Gastroesophageal sphincter (tissue), 4 donors: ENCODE data around the gene TTLL5. TPM values are rescaled to one million over a fixed set of nuclear protein-coding genes. Genes with fewer than 3 reads are reported as not detected.

ENCODE experiments used
- ATAC-seq: fragments of 150-250 bp; one replicate; pipeline ENCODE4 v1.9.1; 2016; ENCODE audit warnings: mild to moderate bottlenecking, moderate library complexity
- H3K27ac ChIP-seq, 4 donors: fragments of 200-600 bp; sonication (generic) in 3 of 4; 1 replicate in 3 of 4; 2 replicates in 1 of 4; pipeline ENCODE4 v1.5.1; 2016 to 2019
- H3K27me3 ChIP-seq: fragments of 200-600 bp; sonication (generic); one replicate; pipeline ENCODE4 v1.5.1; 2019
- H3K36me3 ChIP-seq, 2 donors: fragments of 200-600 bp; sonication (generic); one replicate each; pipeline ENCODE4 v1.5.1; 2019; ENCODE audit warnings: control low read depth in 1 of 2
- H3K4me1 ChIP-seq, 3 donors: fragments of 200-600 bp; sonication (generic); 1 replicate in 2 of 3; 2 replicates in 1 of 3; pipeline ENCODE4 v1.5.1; 2016 to 2019; ENCODE audit warnings: control low read depth in 2 of 3
- H3K4me3 ChIP-seq, 2 donors: fragments of 200-600 bp; sonication (generic); one replicate each; pipeline ENCODE4 v1.5.1; 2019; ENCODE audit warnings: mild to moderate bottlenecking in 1 of 2, moderate library complexity in 1 of 2
- H3K9me3 ChIP-seq, 3 donors: fragments of 200-600 bp; sonication (generic); one replicate each; pipeline ENCODE4 v1.5.1; 2017 to 2019; ENCODE audit warnings: control low read depth in 2 of 3
- CTCF ChIP-seq, 4 experiments: fragments of 200-600 bp in 2 of 4; fragments of 450-650 bp in 2 of 4; sonication (generic) in 1 of 4; IDR thresholded peaks; one replicate each; pipeline ENCODE4 v1.5.1; 2017 to 2019; ENCODE audit warnings: antibody characterized with exemption in 4 of 4, mild to moderate bottlenecking in 2 of 4, moderate library complexity in 2 of 4
- EP300 ChIP-seq: sonication (generic); formaldehyde crosslinking; IDR thresholded peaks from one replicate; pipeline ENCODE4 v1.6.1; 2017; ENCODE audit warnings: antibody characterized with exemption, mild to moderate bottlenecking
- POLR2A ChIP-seq, 2 donors: fragments of 450-650 bp; IDR thresholded peaks; one replicate each; pipeline ENCODE4 v1.6.1; 2017; ENCODE audit warnings: antibody characterized with exemption in 2 of 2, mild to moderate bottlenecking in 2 of 2, moderate library complexity in 1 of 2
- POLR2AphosphoS5 ChIP-seq: sonication (generic); formaldehyde crosslinking; IDR thresholded peaks from one replicate; pipeline ENCODE4 v1.6.1; 2017; ENCODE audit warnings: antibody characterized with exemption
- WGBS, 2 donors: methylation state at CpG; one replicate each; pipeline ENCODE4 v1.1.5; 2018; ENCODE audit warnings: low coverage in 1 of 2; 5-methylcytosine and 5-hydroxymethylcytosine counted together
- total RNA-seq, 4 donors: library from RNA; depleted of rRNA; stranded (reverse); fragments of >200 nt; gene quantifications; one replicate each; pipeline ENCODE4 v1.1.0, GENCODE V29; 2016

The TTLL5 gene
- total RNA-seq, 4 donors from 2014 or later, result 18.1 to 30.0 (median 22.1) TPM

DNA sequence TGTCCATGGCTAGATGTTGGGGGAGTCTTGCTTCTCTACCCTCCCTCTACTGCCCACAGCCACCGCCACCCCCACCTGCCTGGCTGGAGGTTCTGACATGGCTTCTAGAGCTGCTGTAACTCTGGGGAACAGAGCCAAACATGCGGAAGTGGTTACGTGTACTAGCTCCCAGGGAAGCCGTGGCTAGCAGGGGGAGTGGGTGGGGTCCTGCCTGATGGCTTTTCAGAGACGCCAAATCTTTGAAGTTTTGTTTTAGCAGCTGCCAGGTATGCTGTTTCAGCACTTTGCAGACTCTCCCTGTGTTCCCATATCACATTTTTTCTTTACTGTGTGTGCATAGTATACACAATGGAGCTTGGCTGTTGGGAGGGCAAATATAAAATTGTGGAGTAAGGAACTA, 170.4 kb downstream of the TTLL5 start:
- ATAC-seq, result peak; percentile 69
- no peak overlapping the region for H3K4me3 ChIP-seq
- peaks cover 0 to 36% (median 7%) of the 10 kb centered on the region in 3 donors for H3K4me1 ChIP-seq
- TF ChIP-seq EP300 (no peak), CTCF (IDR thresholded peaks at IDR 0.05) (no peak), POLR2A (IDR thresholded peaks at IDR 0.05) (no peak), POLR2AphosphoS5 (no peak)
- H3K36me3 ChIP-seq, result no peaks in the 10 kb centered on the region
- no peaks in the 10 kb centered on the region for H3K27me3 ChIP-seq
- peak overlapping the region in 3 of 4 donors; percentile 3 to 61 (median 58) for H3K27ac ChIP-seq
- WGBS, 2 donors, result 13 to 18% methylated on average over 3 to 5 of the region's 5 CpGs
- no peaks in the 10 kb centered on the region for H3K9me3 ChIP-seq

GRCh38 chr14:75831952-75832351, 170.9 kb downstream of the TTLL5 start:
- WGBS, 2 donors, result 40 to 43% methylated on average over 2 to 3 of the region's 3 CpGs
- Histone ChIP-seq H3K9me3 (no peaks in the 10 kb centered on the region), H3K4me3 (no peak overlapping the region), H3K4me1 (peaks cover 0 to 31% (median 7%) of the 10 kb centered on the region in 3 donors), H3K36me3 (no peaks in the 10 kb centered on the region), H3K27ac (peak overlapping the region; percentile 38 to 61 (median 48)), H3K27me3 (no peaks in the 10 kb centered on the region)
- ATAC-seq, result no peak
- TF ChIP-seq POLR2AphosphoS5 (no peak), CTCF (IDR thresholded peaks at IDR 0.05) (no peak), EP300 (no peak), POLR2A (IDR thresholded peaks at IDR 0.05) (no peak)

GRCh38 chr14:75832621-75833297, 171.7 kb downstream of the TTLL5 start:
- WGBS, 2 donors, result 47 to 55% methylated on average over 7 to 10 of the region's 10 CpGs
- peak overlapping the region in 3 of 4 donors; percentile 44 to 61 (median 58) for H3K27ac ChIP-seq
- H3K4me3 ChIP-seq, result no peak overlapping the region
- no peaks in the 10 kb centered on the region for H3K27me3 ChIP-seq
- H3K9me3 ChIP-seq, result no peaks in the 10 kb centered on the region
- peaks cover 0 to 28% (median 7%) of the 10 kb centered on the region in 3 donors for H3K4me1 ChIP-seq
- no peak for TF ChIP-seq POLR2AphosphoS5
- no peak for TF ChIP-seq POLR2A (IDR thresholded peaks at IDR 0.05)
- TF ChIP-seq EP300, result no peak
- TF ChIP-seq CTCF (IDR thresholded peaks at IDR 0.05), result no peak
- no peak for ATAC-seq
- no peaks in the 10 kb centered on the region for H3K36me3 ChIP-seq

GRCh38 chr14:75833326-75834020, 172.4 kb downstream of the TTLL5 start:
- no peak overlapping the region for H3K4me3 ChIP-seq
- peaks cover 0 to 28% (median 7%) of the 10 kb centered on the region in 3 donors for H3K4me1 ChIP-seq
- no peaks in the 10 kb centered on the region for H3K27me3 ChIP-seq
- no peak for TF ChIP-seq CTCF (IDR thresholded peaks at IDR 0.05)
- no peak for TF ChIP-seq POLR2A (IDR thresholded peaks at IDR 0.05)
- no peak for TF ChIP-seq EP300
- TF ChIP-seq POLR2AphosphoS5, result no peak
- H3K36me3 ChIP-seq, result no peaks in the 10 kb centered on the region
- H3K27ac ChIP-seq, result peak overlapping the region in 3 of 4 donors; percentile 44 to 61 (median 58)
- 40 to 44% methylated on average over 2 of the region's 2 CpGs for WGBS, 2 donors
- no peak for ATAC-seq
- H3K9me3 ChIP-seq, result no peaks in the 10 kb centered on the region
